Lower leg skin (tissue), 3 donors: ENCODE measurements around the gene MACF1.

ENCODE experiments used
- CTCF ChIP-seq, 3 donors: fragments of 450-650 bp; IDR thresholded peaks; one replicate each; pipeline ENCODE4 v1.5.1; 2016; ENCODE audit warnings: antibody characterized with exemption in 3 of 3, mild to moderate bottlenecking in 3 of 3, moderate library complexity in 2 of 3
- POLR2A ChIP-seq, 2 donors: fragments of 450-650 bp; IDR thresholded peaks; one replicate each; pipeline ENCODE4 v1.6.1; 2016 to 2017; ENCODE audit warnings: antibody characterized with exemption in 2 of 2, mild to moderate bottlenecking in 1 of 2, moderate library complexity in 1 of 2

GRCh38 chr1:39395357-39395831 lies 190.9 kb downstream of the MACF1 start:
- TF ChIP-seq CTCF (IDR thresholded peaks at IDR 0.05) (no peak), POLR2A (IDR thresholded peaks at IDR 0.05) (no peak)
